ENCODE measurements around the gene ARIH2. TPM values are rescaled to one million over a fixed set of nuclear protein-coding genes. Genes with fewer than 3 reads are reported as not detected.

ARIH2 gene
- total RNA-seq, 1 donor from 2014 or later, result 59.4 TPM

DNA sequence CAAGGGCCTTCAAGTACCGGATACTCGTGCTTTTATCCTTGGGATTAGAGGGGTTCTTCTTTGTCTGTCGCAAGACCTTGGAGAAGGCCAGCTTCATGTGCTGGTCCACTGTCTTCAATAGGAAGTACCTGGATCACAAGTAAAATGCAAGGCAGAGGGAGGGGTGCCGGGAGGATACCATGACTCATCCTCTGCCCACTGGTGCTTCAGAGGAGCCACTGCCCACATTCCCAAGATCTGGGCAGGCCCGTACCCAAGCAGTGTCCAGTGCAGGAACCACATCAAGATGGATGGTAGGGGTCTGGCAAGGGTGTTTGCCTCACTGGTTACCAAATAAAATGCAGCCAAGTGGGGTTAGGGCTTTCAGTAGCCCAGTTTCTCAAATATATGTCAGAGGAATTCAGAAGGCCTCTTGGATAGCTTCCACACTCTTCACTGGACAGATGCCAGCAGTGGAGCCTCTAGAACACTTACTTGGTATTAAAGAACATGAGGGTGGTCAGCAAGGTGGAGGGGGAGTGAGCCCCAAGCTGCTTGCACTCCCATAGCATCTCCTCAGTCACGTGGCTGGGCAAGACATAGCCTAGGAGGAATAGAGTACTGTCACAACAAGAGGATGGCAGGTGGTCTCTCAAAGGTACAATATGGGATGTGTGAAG, 114.1 kb downstream of the ARIH2 start:
- Histone ChIP-seq H3K4me1 (peaks cover 12% of the 10 kb centered on the region), H3K9me3 (no peaks in the 10 kb centered on the region), H3K4me3 (no peak overlapping the region), H3K27me3 (no peaks in the 10 kb centered on the region), H3K36me3 (peaks cover 0 to 38% of the 10 kb centered on the region in 2 donors), H3K27ac (no peak overlapping the region)
- no peak for DNase-seq (ENCODE audit: extremely low spot score in 2 of 2)
- TF ChIP-seq POLR2AphosphoS5 (IDR thresholded peaks at IDR 0.05; ENCODE audit: insufficient read depth in 1 of 2, low read depth in 1 of 2), result no peak
- TF ChIP-seq POLR2A (IDR thresholded peaks at IDR 0.05), result no peak
- TF ChIP-seq, protein P1, sequence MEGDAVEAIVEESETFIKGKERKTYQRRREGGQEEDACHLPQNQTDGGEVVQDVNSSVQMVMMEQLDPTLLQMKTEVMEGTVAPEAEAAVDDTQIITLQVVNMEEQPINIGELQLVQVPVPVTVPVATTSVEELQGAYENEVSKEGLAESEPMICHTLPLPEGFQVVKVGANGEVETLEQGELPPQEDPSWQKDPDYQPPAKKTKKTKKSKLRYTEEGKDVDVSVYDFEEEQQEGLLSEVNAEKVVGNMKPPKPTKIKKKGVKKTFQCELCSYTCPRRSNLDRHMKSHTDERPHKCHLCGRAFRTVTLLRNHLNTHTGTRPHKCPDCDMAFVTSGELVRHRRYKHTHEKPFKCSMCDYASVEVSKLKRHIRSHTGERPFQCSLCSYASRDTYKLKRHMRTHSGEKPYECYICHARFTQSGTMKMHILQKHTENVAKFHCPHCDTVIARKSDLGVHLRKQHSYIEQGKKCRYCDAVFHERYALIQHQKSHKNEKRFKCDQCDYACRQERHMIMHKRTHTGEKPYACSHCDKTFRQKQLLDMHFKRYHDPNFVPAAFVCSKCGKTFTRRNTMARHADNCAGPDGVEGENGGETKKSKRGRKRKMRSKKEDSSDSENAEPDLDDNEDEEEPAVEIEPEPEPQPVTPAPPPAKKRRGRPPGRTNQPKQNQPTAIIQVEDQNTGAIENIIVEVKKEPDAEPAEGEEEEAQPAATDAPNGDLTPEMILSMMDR (IDR thresholded peaks at IDR 0.05), result no peak
- intact Hi-C loops (cut with DNase I), result no loop called here

DNA sequence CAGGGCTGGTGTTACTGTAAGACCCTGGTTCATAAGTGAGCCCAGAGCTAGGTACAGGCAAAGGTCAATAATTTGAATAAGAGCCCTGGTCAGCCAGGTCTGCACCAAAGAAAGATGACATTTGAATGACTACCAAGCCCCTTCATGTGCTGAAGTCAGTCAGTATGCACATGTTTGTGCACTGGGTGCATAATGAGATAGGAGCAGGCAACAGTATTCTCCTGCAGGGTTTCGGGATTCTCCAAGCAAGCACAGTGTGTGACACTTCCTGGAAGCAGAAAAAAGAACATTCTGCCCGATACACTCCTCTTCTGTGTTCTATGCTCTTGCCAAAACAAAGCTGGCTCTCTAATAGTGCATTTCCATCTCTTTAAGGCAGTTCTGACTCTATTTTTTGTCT, 116.0 kb downstream of the ARIH2 start:
- no peaks in the 10 kb centered on the region for H3K9me3 ChIP-seq
- no peak overlapping the region for H3K4me3 ChIP-seq
- no peaks in the 10 kb centered on the region for H3K4me1 ChIP-seq
- H3K36me3 ChIP-seq, result peaks cover 0 to 49% of the 10 kb centered on the region in 2 donors
- no peaks in the 10 kb centered on the region for H3K27me3 ChIP-seq
- no peak for DNase-seq (ENCODE audit: extremely low spot score in 2 of 2)
- no peak overlapping the region for H3K27ac ChIP-seq
- TF ChIP-seq POLR2A (IDR thresholded peaks at IDR 0.05) (no peak), POLR2AphosphoS5 (IDR thresholded peaks at IDR 0.05; ENCODE audit: insufficient read depth in 1 of 2, low read depth in 1 of 2) (no peak)
- TF ChIP-seq, protein P1 (IDR thresholded peaks at IDR 0.05), result no peak
- intact Hi-C loops (cut with DNase I), result no loop called here

DNA sequence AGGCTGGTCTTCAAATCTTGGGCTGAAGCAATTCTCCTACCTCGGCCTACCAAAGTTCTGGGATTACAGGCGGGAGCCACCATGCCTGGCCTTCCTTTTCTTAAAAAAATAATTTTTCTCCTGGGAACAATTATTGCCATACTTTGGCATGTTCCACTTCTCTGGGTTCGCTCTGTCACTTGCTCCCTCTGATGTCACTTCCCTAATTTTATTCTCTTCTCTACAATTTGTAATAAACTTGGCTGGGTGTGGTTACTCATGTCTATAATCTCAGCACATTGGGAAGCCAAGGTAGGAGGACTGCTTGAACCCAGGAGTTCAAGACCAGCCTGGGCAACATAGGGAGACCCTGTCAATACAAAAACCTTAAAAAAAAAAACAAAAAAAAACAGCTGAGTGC, 116.6 kb downstream of the ARIH2 start:
- peaks cover 0 to 55% of the 10 kb centered on the region in 2 donors for H3K36me3 ChIP-seq
- no peak overlapping the region for H3K4me3 ChIP-seq
- no peak for DNase-seq (ENCODE audit: extremely low spot score in 2 of 2)
- no peaks in the 10 kb centered on the region for H3K27me3 ChIP-seq
- intact Hi-C loops (cut with DNase I), result no loop called here
- H3K27ac ChIP-seq, result no peak overlapping the region
- H3K9me3 ChIP-seq, result no peaks in the 10 kb centered on the region
- TF ChIP-seq, protein P1 (IDR thresholded peaks at IDR 0.05), result no peak
- TF ChIP-seq POLR2AphosphoS5 (IDR thresholded peaks at IDR 0.05; ENCODE audit: insufficient read depth in 1 of 2, low read depth in 1 of 2) (no peak), POLR2A (IDR thresholded peaks at IDR 0.05) (no peak)
- H3K4me1 ChIP-seq, result no peaks in the 10 kb centered on the region

MicroRNA genes within 50 kb of the gene (microRNA counts, 767-probe panel; counts per million panel counts)
- microRNA hsa-miR-191-5p, result 6,796 to 7,222 counts per million in 2 donors
- microRNA hsa-miR-425-5p, result 238 to 261 counts per million in 2 donors

Small RNAs within 50 kb of the gene (microRNA-seq; reads per million reads assigned to microRNA genes)
- gene MIR191 (ENCODE audit: borderline number of aligned reads, borderline replicate concordance) (13,439 reads per million, percentile 95 among the genes with 10 or more reads in this experiment), gene MIR425 (ENCODE audit: borderline number of aligned reads, borderline replicate concordance) (1,060 reads per million, percentile 79 among the genes with 10 or more reads in this experiment)

Small RNAs within 50 kb of the gene (small RNA-seq; reads per million reads assigned to genes)
- 3,039 reads per million, percentile 99 among the genes with 10 or more reads in this experiment for gene MIR191
- 11.2 reads per million, percentile 93 among the genes with 10 or more reads in this experiment for gene MIR425

Other genes with a start within 250 kb of the ARIH2 start
- 45.9 TPM for gene NCKIPSD, start 232.9 kb upstream of the ARIH2 start, total RNA-seq
- 119 TPM for gene IP6K2, start 201.6 kb upstream of the ARIH2 start, total RNA-seq
- 23.8 TPM for gene PRKAR2A, start 71.0 kb upstream of the ARIH2 start, total RNA-seq
- 24.1 TPM for gene SLC25A20, start 20.0 kb upstream of the ARIH2 start, total RNA-seq
- gene P4HTM, start 71.4 kb downstream of the ARIH2 start, total RNA-seq, result 43.5 TPM
- gene WDR6, start 88.5 kb downstream of the ARIH2 start, total RNA-seq, result 109 TPM
- gene DALRD3, start 99.7 kb downstream of the ARIH2 start, total RNA-seq, result 35.4 TPM
- 91.3 TPM for gene NDUFAF3, start 103.3 kb downstream of the ARIH2 start, total RNA-seq
- gene IMPDH2, start 110.6 kb downstream of the ARIH2 start, total RNA-seq, result 185 TPM
- 124 TPM for gene QRICH1, start 175.2 kb downstream of the ARIH2 start, total RNA-seq
- 223 TPM for gene QARS1, start 185.9 kb downstream of the ARIH2 start, total RNA-seq
- gene USP19, start 202.0 kb downstream of the ARIH2 start, total RNA-seq, result 59.9 TPM
- 526 TPM for gene LAMB2, start 214.2 kb downstream of the ARIH2 start, total RNA-seq
- gene CCDC71, start 247.5 kb downstream of the ARIH2 start, total RNA-seq, result 30.4 TPM